ENCODE results near the gene SOD1. TPM values are rescaled to one million over a fixed set of nuclear protein-coding genes. Genes with fewer than 3 reads are reported as not detected.

The SOD1 gene
- total RNA-seq (2022) (227 and 238 TPM in 2 replicates), Bru-seq, nascent RNA (percentile 92 among the genes with signal in this experiment), BruChase-seq, experiment 1, labeled RNA remaining after a 2-hour chase (percentile 84 among the genes with signal in this experiment), BruChase-seq, experiment 2, labeled RNA remaining after a 6-hour chase (percentile 93 among the genes with signal in this experiment)
- long read RNA-seq, transcript SOD1-201 (5 exons, 966 nt), result major isoform, 244 of 259 reads
- long read RNA-seq, partial matches to known transcripts, result 3 of 259 reads
- long read RNA-seq, other reads (novel, unspliced or antisense), result 10 of 259 reads

DNA sequence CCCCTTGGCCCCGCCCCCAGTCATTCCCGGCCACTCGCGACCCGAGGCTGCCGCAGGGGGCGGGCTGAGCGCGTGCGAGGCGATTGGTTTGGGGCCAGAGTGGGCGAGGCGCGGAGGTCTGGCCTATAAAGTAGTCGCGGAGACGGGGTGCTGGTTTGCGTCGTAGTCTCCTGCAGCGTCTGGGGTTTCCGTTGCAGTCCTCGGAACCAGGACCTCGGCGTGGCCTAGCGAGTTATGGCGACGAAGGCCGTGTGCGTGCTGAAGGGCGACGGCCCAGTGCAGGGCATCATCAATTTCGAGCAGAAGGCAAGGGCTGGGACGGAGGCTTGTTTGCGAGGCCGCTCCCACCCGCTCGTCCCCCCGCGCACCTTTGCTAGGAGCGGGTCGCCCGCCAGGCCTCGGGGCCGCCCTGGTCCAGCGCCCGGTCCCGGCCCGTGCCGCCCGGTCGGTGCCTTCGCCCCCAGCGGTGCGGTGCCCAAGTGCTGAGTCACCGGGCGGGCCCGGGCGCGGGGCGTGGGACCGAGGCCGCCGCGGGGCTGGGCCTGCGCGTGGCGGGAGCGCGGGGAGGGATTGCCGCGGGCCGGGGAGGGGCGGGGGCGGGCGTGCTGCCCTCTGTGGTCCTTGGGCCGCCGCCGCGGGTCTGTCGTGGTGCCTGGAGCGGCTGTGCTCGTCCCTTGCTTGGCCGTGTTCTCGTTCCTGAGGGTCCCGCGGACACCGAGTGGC is at the start of gene SOD1:
Gene SOD1 (plus strand): TSS at position 158 of the 723 bp plus-strand sequence. CDS start 77 bp downstream, at position 235.
- intact Hi-C loops (cut with micrococcal nuclease; ENCODE audit: unreplicated experiment), result no loop called here
- no peaks in the 10 kb centered on the region for H3K9me3 Mint-ChIP-seq (ENCODE audit: unreplicated experiment)
- DNase-seq, result peak; percentile 93 to 96
- peak within 1 kb of the TSS; percentile 92 for H3K4me3 Mint-ChIP-seq (ENCODE audit: unreplicated experiment)
- Histone ChIP-seq H3K27me3 (replicated peaks; ENCODE audit: control insufficient read depth, insufficient read depth, low read length) (no peaks in the 10 kb centered on the region), H3K4me3 (ENCODE audit: low read depth, low read length) (peak within 1 kb of the TSS; percentile 97), H3K4me1 (no peaks in the 10 kb centered on the region), H3K36me3 (ENCODE audit: control insufficient read depth, insufficient read depth, low read length) (no peaks in the 10 kb centered on the region), H3K9me3 (no peaks in the 10 kb centered on the region)
- ChIA-PET POLR2A (no interaction called here), CTCF (no interaction called here)
- H3K36me3 Mint-ChIP-seq (ENCODE audit: insufficient read depth, unreplicated experiment), result peaks cover 33% of the 10 kb centered on the region
- H3K4me1 Mint-ChIP-seq (ENCODE audit: low read depth, unreplicated experiment), result peaks cover 7% of the 10 kb centered on the region
- TF ChIP-seq, protein P1, sequence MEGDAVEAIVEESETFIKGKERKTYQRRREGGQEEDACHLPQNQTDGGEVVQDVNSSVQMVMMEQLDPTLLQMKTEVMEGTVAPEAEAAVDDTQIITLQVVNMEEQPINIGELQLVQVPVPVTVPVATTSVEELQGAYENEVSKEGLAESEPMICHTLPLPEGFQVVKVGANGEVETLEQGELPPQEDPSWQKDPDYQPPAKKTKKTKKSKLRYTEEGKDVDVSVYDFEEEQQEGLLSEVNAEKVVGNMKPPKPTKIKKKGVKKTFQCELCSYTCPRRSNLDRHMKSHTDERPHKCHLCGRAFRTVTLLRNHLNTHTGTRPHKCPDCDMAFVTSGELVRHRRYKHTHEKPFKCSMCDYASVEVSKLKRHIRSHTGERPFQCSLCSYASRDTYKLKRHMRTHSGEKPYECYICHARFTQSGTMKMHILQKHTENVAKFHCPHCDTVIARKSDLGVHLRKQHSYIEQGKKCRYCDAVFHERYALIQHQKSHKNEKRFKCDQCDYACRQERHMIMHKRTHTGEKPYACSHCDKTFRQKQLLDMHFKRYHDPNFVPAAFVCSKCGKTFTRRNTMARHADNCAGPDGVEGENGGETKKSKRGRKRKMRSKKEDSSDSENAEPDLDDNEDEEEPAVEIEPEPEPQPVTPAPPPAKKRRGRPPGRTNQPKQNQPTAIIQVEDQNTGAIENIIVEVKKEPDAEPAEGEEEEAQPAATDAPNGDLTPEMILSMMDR (IDR thresholded peaks at IDR 0.05; ENCODE audit: insufficient read depth in 1 of 2, low read depth in 1 of 2, low read length in 1 of 2, severe bottlenecking in 1 of 2, unreplicated experiment in 1 of 2), result no peak
- peak within 1 kb of the TSS; percentile 94 for H3K27ac Mint-ChIP-seq (ENCODE audit: unreplicated experiment)
- BruUV-seq (replicated peaks), result no TSS peak
- no peaks in the 10 kb centered on the region for H3K27me3 Mint-ChIP-seq (ENCODE audit: insufficient read depth, unreplicated experiment)

- intact Hi-C loops (cut with micrococcal nuclease; ENCODE audit: unreplicated experiment), result no loop called here
- DNase-seq, result no peak
- H3K27me3 Mint-ChIP-seq (ENCODE audit: insufficient read depth, unreplicated experiment), result no peaks in the 10 kb centered on the region
- CTCF ChIA-PET, result no interaction called here
- H3K27ac Mint-ChIP-seq (ENCODE audit: unreplicated experiment), result no peak overlapping the region
- no peaks in the 10 kb centered on the region for H3K9me3 ChIP-seq
- H3K4me3 Mint-ChIP-seq (ENCODE audit: unreplicated experiment), result no peak overlapping the region
- H3K36me3 Mint-ChIP-seq (ENCODE audit: insufficient read depth, unreplicated experiment), result no peaks in the 10 kb centered on the region
- no TSS peak for BruUV-seq (replicated peaks)
- TF ChIP-seq, protein P1 (IDR thresholded peaks at IDR 0.05; ENCODE audit: insufficient read depth in 1 of 2, low read depth in 1 of 2, low read length in 1 of 2, severe bottlenecking in 1 of 2, unreplicated experiment in 1 of 2), result no peak
- H3K4me1 Mint-ChIP-seq (ENCODE audit: low read depth, unreplicated experiment), result no peaks in the 10 kb centered on the region
- no peaks in the 10 kb centered on the region for H3K27me3 ChIP-seq (replicated peaks; ENCODE audit: control insufficient read depth, insufficient read depth, low read length)
- H3K4me3 ChIP-seq (ENCODE audit: low read depth, low read length), result no peak overlapping the region
- POLR2A ChIA-PET, result no interaction called here
- no peaks in the 10 kb centered on the region for H3K4me1 ChIP-seq
- no peaks in the 10 kb centered on the region for H3K36me3 ChIP-seq (ENCODE audit: control insufficient read depth, insufficient read depth, low read length)
- peaks cover 28% of the 10 kb centered on the region for H3K9me3 Mint-ChIP-seq (ENCODE audit: unreplicated experiment)
Measured at GRCh38 chr21:31611445-31611844, 48.0 kb upstream of the SOD1 start.

DNA sequence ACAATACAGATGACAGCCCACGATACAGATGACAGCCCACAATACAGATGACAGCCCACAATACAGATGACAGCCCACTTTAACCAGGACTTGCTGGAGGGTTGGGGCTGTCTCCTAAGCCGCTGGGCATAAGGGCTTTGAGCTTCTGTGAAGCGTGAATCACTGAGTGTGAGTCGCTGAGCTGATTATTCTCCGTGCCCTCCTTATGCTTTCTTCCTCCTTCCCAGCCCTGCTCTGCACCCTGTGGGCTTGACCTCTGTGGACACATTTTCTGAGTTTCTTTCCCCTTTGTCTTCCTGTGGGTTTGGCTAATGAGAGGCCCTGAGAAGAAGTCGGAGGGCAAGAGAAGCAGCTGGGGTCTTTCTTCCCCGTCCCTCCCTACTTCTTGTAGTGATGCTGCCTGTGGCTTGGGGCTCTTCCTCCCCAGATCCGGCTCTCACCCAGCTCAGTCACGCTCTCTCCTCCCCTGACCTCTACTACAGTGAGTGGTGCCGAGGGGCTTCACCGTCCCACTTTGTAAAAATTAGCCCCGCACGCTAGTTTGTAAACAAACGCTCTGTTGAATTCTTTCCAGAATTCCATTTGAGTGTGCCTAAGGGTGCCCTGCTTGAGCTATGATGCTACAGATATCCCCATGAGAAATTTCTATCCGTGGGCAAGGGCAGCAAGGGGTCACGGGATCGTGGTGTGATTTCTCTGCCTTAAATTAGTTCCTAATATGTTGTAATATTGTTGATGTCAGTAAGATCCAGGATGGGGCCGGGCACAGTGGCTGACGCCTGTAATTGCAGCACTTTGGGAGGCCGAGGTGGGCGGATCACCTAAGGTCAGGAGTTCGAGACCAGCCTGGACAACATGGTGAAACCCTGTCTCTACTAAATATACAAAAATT is 46.4 kb upstream of the SOD1 start:
- no peaks in the 10 kb centered on the region for H3K27me3 Mint-ChIP-seq (ENCODE audit: insufficient read depth, unreplicated experiment)
- H3K36me3 Mint-ChIP-seq (ENCODE audit: insufficient read depth, unreplicated experiment), result no peaks in the 10 kb centered on the region
- Histone ChIP-seq H3K36me3 (ENCODE audit: control insufficient read depth, insufficient read depth, low read length) (no peaks in the 10 kb centered on the region), H3K9me3 (no peaks in the 10 kb centered on the region), H3K4me3 (ENCODE audit: low read depth, low read length) (no peak overlapping the region), H3K4me1 (no peaks in the 10 kb centered on the region), H3K27me3 (replicated peaks; ENCODE audit: control insufficient read depth, insufficient read depth, low read length) (no peaks in the 10 kb centered on the region)
- ChIA-PET CTCF (no interaction called here), POLR2A (interaction anchor here (0.7 kb wide), 1 partner anchor 1263 kb away, joined by 4 read pairs; no protein-coding TSS in a partner anchor)
- intact Hi-C loops (cut with micrococcal nuclease; ENCODE audit: unreplicated experiment), result no loop called here
- TF ChIP-seq, protein P1 (IDR thresholded peaks at IDR 0.05; ENCODE audit: insufficient read depth in 1 of 2, low read depth in 1 of 2, low read length in 1 of 2, severe bottlenecking in 1 of 2, unreplicated experiment in 1 of 2), result no peak
- no peak overlapping the region for H3K27ac Mint-ChIP-seq (ENCODE audit: unreplicated experiment)
- H3K9me3 Mint-ChIP-seq (ENCODE audit: unreplicated experiment), result peaks cover 28% of the 10 kb centered on the region
- no peaks in the 10 kb centered on the region for H3K4me1 Mint-ChIP-seq (ENCODE audit: low read depth, unreplicated experiment)
- BruUV-seq (replicated peaks), result no TSS peak
- H3K4me3 Mint-ChIP-seq (ENCODE audit: unreplicated experiment), result no peak overlapping the region
- DNase-seq, result no peak

Measured in Caco-2 (cell line).